H1 (cell line): ENCODE results near the gene ANKRD11.
"Not testable (repeated sequence)": the region's sequence is repeated elsewhere in the genome, so short reads cannot be mapped to it uniquely, and the experiment has no call there.

ENCODE experiments used
- CBX5 ChIP-seq: fragments of 300-800, 300-1000 bp; sonication (generic); IDR thresholded peaks from 2 replicates; pipeline ENCODE4 v1.7.1; 2016; ENCODE audit warnings: antibody characterized with exemption, low read length, low read depth
- CEBPB ChIP-seq: IDR thresholded peaks from 2 replicates; pipeline ENCODE4 v1.6.1; 2012; ENCODE audit warnings: low read depth, low read length
- CREB1 ChIP-seq: IDR thresholded peaks from 2 replicates; pipeline ENCODE4 v1.6.1; 2012; ENCODE audit warnings: inconsistent platforms
- EP300 ChIP-seq, 2 experiments: IDR thresholded peaks; 1 replicate in 1 of 2; 2 replicates in 1 of 2; pipeline ENCODE4 v1.6.1; 2011 to 2012; ENCODE audit warnings: low read depth in 2 of 2, low read length in 2 of 2, mild to moderate bottlenecking in 2 of 2, borderline replicate concordance in 1 of 2, inconsistent platforms in 1 of 2, moderate library complexity in 1 of 2
- NRF1 ChIP-seq: IDR thresholded peaks from 2 replicates; pipeline ENCODE4 v1.6.1; 2011; ENCODE audit warnings: mild to moderate bottlenecking, low read depth, low read length, improper control_type of control experiment
- POLR2A ChIP-seq, 2 experiments: IDR thresholded peaks; 1 replicate in 1 of 2; 2 replicates in 1 of 2; pipeline ENCODE4 v1.6.1; 2011; ENCODE audit warnings: low read depth in 2 of 2, low read length in 2 of 2, mild to moderate bottlenecking in 2 of 2; ENCODE audit errors: control extremely low read depth in 1 of 2
- POU5F1 ChIP-seq: IDR thresholded peaks from 2 replicates; pipeline ENCODE4 v1.6.1; 2011; ENCODE audit warnings: low read depth, mild to moderate bottlenecking, low read length, moderate library complexity
- SAP30 ChIP-seq: fragments of 300-600 bp; sonication (generic); IDR thresholded peaks from 2 replicates; pipeline ENCODE4 v1.7.1; 2012; ENCODE audit warnings: low read length, moderate library complexity, mild to moderate bottlenecking, inconsistent platforms; ENCODE audit not compliant: insufficient read depth, insufficient replicate concordance
- SIN3A ChIP-seq, 2 experiments: IDR thresholded peaks in 1 of 2; conservative IDR thresholded peaks in 1 of 2; 2 replicates each; pipeline ENCODE4 v1.6.1; 2011 to 2012; ENCODE audit warnings: low read length in 2 of 2, improper control_type of control experiment in 1 of 2, low read depth in 1 of 2, mild to moderate bottlenecking in 1 of 2
- TEAD4 ChIP-seq: IDR thresholded peaks from 2 replicates; pipeline ENCODE4 v1.6.1; 2012; ENCODE audit warnings: low read depth, low read length, inconsistent platforms, mixed read lengths
- TF ChIP-seq, protein P1 (sequence below), 3 experiments: IDR thresholded peaks; 1 replicate in 2 of 3; 2 replicates in 1 of 3; pipeline versions ENCODE4 v1.5.1 to v1.6.1; 2011; ENCODE audit warnings: low read length in 3 of 3, mild to moderate bottlenecking in 3 of 3, inconsistent platforms in 2 of 3, low read depth in 1 of 3, moderate library complexity in 1 of 3; ENCODE audit not compliant: insufficient read depth in 1 of 3; ENCODE audit errors: control extremely low read depth in 1 of 3
- TF ChIP-seq, protein P2 (sequence below): IDR thresholded peaks from 2 replicates; pipeline ENCODE4 v1.6.1; 2012; ENCODE audit warnings: low read length, inconsistent platforms

DNA sequence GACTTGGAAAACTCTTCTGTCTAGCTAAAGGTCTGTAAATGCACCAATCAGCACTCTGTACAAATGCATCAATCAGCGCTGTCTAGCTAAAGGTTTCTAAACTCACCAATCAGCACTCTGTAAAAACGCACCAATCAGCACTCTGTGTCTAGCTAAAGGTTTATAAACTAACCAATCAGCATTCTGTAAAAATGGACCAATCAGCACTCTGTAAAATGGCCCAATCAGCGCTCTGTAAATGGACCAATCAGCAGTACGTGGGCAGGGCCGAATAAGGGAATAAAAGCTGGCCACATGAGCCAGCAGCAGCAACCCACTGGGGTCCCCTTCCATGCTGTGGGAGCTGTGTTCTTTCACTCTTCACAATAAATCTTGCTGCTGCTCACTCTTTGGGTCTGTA lies 55.3 kb downstream of the ANKRD11 start:
- TF ChIP-seq SIN3A (conservative IDR thresholded peaks at IDR 0.05 in 1 of 2, IDR thresholded peaks at IDR 0.05 in 1 of 2; ENCODE audit: low read depth in 1 of 2, low read length in 2 of 2); TEAD4; CEBPB; NRF1; CBX5; SAP30; EP300 (IDR thresholded peaks at IDR 0.05; ENCODE audit: borderline replicate concordance in 1 of 2, low read depth in 2 of 2, low read length in 2 of 2); CREB1; POLR2A (IDR thresholded peaks at IDR 0.05; ENCODE audit: control extremely low read depth in 1 of 2, low read depth in 2 of 2, low read length in 2 of 2); POU5F1: not testable (repeated sequence)
- TF ChIP-seq, protein P1, sequence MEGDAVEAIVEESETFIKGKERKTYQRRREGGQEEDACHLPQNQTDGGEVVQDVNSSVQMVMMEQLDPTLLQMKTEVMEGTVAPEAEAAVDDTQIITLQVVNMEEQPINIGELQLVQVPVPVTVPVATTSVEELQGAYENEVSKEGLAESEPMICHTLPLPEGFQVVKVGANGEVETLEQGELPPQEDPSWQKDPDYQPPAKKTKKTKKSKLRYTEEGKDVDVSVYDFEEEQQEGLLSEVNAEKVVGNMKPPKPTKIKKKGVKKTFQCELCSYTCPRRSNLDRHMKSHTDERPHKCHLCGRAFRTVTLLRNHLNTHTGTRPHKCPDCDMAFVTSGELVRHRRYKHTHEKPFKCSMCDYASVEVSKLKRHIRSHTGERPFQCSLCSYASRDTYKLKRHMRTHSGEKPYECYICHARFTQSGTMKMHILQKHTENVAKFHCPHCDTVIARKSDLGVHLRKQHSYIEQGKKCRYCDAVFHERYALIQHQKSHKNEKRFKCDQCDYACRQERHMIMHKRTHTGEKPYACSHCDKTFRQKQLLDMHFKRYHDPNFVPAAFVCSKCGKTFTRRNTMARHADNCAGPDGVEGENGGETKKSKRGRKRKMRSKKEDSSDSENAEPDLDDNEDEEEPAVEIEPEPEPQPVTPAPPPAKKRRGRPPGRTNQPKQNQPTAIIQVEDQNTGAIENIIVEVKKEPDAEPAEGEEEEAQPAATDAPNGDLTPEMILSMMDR (IDR thresholded peaks at IDR 0.05; ENCODE audit: control extremely low read depth in 1 of 3, insufficient read depth in 1 of 3, low read depth in 1 of 3, low read length in 3 of 3), result not testable (repeated sequence)
- TF ChIP-seq, protein P2, sequence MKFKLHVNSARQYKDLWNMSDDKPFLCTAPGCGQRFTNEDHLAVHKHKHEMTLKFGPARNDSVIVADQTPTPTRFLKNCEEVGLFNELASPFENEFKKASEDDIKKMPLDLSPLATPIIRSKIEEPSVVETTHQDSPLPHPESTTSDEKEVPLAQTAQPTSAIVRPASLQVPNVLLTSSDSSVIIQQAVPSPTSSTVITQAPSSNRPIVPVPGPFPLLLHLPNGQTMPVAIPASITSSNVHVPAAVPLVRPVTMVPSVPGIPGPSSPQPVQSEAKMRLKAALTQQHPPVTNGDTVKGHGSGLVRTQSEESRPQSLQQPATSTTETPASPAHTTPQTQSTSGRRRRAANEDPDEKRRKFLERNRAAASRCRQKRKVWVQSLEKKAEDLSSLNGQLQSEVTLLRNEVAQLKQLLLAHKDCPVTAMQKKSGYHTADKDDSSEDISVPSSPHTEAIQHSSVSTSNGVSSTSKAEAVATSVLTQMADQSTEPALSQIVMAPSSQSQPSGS, result not testable (repeated sequence)
